HUDEP-2 (cell line): ENCODE results near the gene UPK3B.
"Not testable (repeated sequence)": the region's sequence is repeated elsewhere in the genome, so short reads cannot be mapped to it uniquely, and the experiment has no call there.

Source experiments
- DNase-seq, 76 experiments: peaks; one replicate each; lab custom pipeline; 2025; ENCODE audit not compliant: unreplicated experiment in 76 of 76; lab: John Stamatoyannopoulos, UW

UPK3B gene

DNA sequence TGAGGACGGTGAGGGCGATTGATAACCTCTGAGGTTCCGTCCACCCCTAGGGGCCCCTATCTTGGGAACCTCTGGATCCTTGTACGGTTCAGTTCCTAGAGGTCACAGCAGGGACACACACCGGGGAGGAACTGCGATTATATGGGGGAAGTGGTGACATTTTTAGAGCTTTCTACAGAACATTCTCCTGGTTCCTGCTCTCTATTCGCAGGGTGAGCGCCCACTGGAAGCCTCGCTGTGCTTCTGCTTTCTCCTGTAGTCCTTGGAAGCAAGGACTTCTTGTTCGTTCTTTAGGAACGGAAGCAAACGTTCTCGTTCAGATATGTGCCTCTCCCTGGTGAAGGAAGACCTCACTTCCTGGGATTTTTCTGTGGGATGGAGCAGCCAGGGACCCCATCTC, 22.4 kb upstream of the UPK3B start:
- DNase-seq, result not testable (repeated sequence)

- DNase-seq, result not testable (repeated sequence)
These were observed 18.2 kb upstream of the UPK3B start for GRCh38 chr7:76492139-76492538.

DNA sequence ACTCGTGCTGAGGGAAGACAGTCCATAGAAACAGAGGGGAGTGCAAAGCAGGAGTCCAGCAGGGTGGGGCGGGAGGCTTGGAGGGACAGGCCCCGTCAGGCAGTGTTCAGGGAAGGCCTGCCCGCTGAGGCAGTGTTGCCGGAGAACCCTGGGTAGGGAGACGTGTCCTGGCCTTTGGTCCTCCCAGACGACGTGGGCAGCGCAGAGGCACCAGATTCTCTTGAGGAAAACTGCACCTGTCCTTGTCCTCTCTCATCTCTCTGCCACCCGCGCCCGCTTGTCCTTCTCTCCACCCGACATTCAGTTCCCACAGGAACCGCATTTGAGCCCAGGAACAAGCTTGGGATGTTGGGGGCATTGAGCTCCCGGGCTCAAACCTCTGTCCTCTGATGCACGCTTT, 14.6 kb upstream of the UPK3B start:
- DNase-seq, result not testable (repeated sequence)

DNA sequence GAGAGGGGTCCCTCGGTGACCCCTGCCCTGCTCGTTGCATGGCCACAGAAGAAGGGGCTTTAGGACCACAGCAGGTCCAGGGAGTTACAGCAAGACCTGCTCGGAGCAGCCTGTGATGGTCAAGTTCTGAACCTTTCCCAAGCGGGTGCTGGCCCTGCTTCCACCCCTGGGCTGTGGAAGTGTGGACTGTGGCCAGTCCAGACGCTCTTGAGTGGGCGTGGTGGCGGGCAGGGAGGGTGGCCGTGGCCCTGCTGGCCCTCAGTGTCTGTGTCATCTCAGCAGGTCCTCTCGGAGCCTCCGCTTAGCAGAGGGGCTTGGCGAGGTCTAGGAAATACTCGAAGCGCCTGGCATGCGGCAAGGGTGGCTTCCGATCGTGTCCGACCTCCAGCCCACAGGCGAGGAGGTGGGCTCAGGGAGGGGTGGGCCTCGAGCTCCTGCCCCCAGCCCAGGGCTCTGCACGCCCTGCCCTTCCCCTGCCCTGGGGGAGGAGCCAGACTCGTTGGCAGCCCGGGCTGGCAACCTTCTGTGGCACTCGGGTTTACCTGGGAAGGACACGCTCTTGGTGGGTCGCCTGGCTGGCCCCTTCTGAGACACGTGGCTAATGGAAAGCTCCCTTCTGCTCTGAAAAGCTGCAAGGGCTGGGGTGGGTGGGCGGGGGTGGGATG, 12.3 kb upstream of the UPK3B start:
- not testable (repeated sequence) for DNase-seq

DNA sequence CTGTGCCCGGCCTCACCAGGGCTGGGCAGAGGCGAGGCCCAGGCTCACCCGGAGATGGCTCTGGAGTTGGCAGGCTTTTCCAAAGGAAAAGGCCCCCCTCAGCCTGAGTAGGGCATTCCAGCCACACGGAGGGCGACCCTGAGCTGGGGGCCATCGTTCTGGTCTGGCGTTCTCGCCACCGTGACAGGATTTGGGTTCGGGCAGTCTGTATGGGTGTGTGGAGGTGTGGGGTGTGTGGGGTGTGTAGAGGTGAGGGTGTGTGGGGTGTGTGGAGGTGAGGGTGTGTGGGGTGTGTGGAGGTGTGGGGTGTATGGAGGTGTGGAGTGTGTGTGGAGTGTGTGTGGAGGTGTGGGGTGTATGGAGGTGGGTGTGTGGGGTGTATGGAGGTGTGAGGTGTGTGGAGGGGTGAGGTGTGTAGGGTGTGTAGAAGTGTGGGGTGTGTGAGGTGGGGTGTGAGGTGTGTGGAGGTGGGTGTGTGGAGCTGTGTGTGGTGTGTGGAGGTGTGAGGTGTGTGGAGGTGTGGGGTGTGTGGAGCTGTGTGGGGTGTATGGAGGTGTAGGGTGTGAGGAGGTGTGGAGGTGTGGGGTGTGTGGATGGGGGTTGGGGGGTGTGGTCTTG, 11.7 kb upstream of the UPK3B start:
- DNase-seq, result not testable (repeated sequence)

DNA sequence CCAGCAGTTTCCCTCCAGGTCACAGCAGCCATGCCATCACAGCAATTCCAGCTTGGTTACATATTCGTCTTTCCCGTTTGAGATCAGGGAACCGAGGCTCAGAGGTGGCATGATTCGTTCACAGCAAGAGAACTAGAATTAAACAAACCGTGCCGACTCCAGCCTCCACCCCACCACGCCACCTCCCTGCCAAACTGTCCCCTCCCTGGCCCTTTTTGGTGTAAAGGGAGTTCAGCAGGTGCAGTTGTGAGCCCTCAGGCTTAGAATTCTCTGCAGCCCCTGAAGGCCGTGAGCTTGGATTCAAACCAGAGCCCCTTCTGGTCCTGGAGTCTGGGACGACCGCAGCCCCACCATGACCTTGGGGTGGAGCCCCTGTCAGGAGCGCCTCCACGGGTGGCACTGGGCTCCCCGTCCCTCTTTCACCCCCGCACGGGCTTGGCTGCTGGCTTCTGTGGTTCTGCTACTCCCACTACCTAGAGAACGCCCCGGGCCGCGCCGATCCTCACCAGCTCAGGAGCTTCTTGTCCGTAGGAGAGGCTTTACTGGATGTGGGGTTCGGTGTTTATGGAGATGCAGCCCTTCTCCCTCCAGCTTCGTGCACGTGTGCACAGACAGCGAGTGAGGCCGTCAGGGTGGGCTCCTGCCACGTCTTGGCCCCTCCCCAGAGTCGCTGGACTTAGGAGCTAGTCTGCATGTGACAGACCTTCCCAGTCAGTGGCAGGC, 11.0 kb upstream of the UPK3B start:
- DNase-seq, result not testable (repeated sequence)

GRCh38 chr7:76499924-76500241, 10.5 kb upstream of the UPK3B start:
- DNase-seq, result not testable (repeated sequence)

DNA sequence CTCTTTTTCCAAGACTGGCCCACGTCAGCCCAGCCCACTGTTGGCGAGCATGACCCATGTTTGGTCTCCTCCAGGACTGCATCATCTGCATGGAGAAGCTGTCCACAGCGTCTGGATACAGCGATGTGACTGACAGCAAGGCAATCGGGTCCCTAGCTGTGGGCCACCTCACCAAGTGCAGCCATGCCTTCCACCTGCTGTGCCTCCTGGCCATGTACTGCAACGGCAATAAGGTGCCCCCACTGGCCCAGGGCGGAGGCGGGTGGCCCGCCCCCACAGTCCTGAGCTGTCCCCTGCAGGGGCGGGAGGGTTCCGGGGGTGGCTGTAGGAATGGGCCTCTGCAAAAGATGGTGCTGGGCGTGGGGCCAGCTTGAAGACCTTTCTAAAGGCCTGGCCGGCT, 8.1 kb upstream of the UPK3B start:
- not testable (repeated sequence) for DNase-seq

DNA sequence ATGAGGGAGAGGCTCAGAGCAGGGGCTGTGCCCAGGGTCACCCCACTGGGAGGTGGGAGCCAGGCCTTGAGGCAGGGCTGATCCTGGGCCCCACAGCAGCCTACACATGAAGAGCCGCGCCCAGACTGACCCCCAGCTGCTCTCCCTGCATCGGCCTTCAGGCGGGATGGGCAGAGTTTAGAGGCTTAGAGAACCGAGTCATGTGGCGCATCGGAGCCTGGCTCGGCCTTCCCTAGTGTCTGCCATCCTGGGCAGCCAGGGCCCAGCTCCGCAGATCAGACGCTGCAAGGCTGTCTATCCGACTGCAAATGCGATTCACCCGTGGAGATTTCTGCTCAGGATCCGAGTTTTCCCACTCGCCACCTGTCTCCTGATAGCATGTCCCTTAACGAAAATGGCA, 7.5 kb upstream of the UPK3B start:
- DNase-seq, result not testable (repeated sequence)

DNA sequence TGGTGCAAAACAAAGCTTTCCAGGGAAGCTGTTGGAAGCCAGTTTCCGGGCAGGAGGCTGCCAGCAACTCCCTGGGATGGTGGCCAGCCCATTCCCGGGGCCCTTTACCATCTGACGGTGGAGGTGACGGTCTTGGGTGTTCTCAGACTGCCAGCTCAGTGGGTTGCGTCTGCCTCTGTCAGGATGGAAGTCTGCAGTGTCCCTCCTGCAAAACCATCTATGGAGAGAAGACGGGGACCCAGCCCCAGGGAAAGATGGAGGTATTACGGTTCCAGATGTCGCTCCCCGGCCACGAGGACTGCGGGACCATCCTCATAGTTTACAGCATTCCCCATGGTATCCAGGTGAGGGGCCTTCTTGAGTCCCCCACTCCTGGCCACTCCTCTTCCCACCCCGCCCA, 7.1 kb upstream of the UPK3B start:
- DNase-seq, result not testable (repeated sequence)

DNA sequence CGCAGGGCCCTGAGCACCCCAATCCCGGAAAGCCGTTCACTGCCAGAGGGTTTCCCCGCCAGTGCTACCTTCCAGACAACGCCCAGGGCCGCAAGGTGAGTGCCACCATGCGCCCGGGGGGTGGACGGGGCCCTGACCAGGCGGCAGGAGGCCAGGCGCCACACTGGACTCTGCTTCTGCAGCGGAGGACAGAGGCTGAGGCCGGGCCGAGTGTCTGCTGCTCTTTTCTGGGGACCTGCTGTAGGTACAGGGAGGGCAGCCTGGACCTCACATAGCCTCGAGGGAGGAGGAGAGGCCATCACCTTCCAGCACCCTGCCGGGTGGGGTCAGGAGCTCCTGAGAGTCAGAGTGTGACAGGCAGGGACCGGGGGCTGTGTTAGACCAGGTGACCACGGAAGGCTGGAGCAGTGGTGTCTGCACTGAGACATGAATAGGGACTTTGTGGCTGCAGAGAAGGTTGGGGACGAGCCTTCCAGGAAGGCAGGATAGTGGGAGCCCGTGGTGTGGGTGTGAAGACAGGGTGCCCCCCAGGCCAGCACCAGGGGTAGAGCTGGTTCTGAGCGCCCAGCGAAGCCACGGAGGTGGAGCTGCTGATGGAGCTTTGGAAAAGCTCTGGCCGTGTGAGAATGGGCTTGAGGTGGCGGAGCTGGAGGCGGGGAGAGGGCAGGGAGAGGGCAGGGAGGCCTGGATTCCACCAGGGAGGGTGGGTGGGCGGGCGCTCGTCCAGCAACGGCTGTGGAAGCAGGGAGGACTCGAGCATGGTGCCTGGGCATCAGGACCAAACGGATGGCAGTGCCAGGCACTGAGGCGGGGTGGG, 5.8 kb upstream of the UPK3B start:
- DNase-seq, result not testable (repeated sequence)

DNA sequence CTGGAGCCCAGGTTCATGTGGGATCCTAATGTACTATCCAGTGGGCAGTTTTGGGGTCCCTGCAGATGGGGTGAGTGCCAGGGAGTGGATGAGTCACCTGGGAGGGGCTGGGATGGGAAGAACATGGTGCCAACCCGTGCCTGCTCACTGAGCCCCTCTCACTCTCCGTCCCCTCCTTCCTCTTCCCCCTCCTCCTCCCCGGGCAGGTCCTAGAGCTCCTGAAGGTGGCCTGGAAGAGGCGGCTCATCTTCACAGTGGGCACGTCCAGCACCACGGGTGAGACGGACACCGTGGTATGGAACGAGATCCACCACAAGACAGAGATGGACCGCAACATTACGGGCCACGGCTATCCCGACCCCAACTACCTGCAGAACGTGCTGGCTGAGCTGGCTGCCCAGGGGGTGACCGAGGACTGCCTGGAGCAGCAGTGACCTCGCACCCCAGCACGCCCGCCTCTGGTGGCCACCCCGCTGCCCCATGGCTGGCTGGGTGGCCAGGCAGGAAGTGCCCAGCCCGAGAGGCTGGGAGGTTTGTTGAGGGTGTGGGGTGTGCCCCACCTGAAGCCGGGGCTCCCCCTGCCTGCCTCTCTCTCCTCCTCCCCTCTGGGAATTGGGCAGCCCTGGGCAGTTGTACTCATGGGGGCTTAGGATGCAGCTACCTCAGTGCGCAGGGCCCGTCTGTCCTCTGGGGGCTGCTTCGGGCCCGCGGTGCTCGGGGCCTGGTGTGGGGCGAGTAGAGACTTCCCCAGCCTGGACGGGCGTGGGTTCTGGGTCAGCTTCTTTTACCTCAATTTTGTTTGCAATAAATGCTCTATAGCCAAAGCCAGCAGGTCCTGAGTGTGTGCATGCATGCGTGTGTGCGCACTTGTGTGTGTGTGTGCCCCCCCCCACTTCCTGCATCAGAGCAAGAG, 4.9 kb upstream of the UPK3B start:
- no peak for DNase-seq

DNA sequence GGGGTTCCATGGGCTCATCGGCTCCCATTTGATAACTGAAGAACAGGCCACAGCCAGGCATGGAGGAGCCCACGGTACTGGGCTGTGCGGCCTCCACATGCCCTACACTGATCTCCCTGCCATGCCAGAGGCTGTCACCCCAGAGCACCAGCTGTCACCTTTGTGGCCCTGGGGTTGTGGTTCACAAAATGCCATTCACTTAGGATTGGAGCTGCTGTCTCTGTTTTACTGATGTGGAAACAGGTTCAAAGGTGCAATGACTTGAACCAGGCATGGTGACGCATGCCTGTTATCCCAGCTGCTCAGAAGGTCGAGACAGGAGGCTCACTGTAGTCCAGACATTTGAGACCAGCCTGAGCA, 4.3 kb upstream of the UPK3B start:
- DNase-seq, result no peak

DNA sequence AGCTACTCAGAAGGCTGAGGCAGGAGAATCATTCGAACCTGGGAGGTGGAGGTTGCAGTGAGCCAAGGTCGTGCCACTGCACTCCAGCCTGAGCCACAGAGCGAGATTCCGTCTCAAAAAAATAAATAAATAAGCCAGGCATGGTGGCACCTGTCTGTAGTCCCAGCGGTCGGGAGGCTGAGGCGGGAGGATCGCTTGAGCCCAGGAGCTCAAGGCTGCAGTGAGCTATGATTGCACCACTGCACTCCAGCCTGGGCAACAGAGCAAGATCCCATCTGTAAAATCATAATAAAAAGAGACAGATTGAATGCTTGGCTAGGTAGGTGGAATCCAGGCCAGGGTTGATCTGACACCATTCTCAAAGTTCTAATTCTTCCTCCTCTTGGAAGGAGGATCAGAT, 3.7 kb upstream of the UPK3B start:
- DNase-seq, result not testable (repeated sequence)

- DNase-seq, result no peak
These were observed 2.5 kb upstream of the UPK3B start for GRCh38 chr7:76507723-76508406.

DNA sequence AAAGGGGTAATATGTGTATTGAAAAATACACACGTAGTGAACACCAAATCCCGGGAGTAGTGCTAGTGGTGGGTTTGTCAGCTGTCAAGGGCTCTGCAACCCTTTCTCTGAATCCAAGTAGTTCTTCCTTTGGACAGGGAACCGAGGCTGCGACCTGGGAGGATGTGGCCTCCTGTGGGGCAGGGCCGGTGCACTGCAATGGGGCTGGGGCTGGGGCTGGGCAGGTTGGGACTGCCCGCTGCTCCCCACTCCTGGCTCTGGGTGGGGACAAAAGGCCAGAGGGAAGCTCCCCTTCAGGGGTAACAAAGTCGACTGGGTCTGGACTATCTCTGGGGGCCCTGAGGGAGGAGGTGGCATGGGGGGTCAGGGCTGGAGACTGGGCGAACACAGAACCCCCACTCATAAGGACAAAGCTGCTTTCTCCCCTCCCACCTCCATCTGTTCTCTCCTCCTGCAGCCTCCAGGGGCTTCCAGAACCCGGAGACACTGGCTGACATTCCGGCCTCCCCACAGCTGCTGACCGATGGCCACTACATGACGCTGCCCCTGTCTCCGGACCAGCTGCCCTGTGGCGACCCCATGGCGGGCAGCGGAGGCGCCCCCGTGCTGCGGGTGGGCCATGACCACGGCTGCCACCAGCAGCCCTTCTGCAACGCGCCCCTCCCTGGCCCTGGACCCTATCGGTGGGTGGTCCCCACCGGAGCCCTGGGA, 1.0 kb downstream of the UPK3B start:
- DNase-seq, result not testable (repeated sequence)

GRCh38 chr7:76511911-76512885, 1.8 kb downstream of the UPK3B start:
- not testable (repeated sequence) for DNase-seq
